GM18517 (cell line): ENCODE measurements around the gene APOO.

Experiments
- ATAC-seq: cut with Tn5 transposase; IDR thresholded peaks from one replicate; pipeline ENCODE4 v1.9.1; 2021; ENCODE audit warnings: mild to moderate bottlenecking, moderate library complexity; ENCODE audit not compliant: unreplicated experiment

The APOO gene

GRCh38 chrX:23907498-23908218, at the start of gene APOO, which contains the start of gene CXorf58:
Gene APOO (minus strand): TSS chrX:23907938. CDS start chrX:23907702, 236 bp downstream.
Gene CXorf58 (plus strand): TSS chrX:23908006. CDS start chrX:23910303, 2,297 bp downstream.
- ATAC-seq: peak; percentile 83

- no peak for ATAC-seq
These were observed 46.7 kb upstream of the APOO start for GRCh38 chrX:23954396-23954795.

- ATAC-seq: no peak
These were observed 46.2 kb upstream of the APOO start for GRCh38 chrX:23953908-23954269.

GRCh38 chrX:23952984-23953907, 45.5 kb upstream of the APOO start:
- peak; percentile 93 for ATAC-seq

GRCh38 chrX:23952391-23952790, 44.7 kb upstream of the APOO start:
- ATAC-seq: no peak

- no peak for ATAC-seq
These were observed 37.5 kb upstream of the APOO start for GRCh38 chrX:23945206-23945605.

GRCh38 chrX:23944234-23944633, 36.5 kb upstream of the APOO start:
- ATAC-seq: no peak

- no peak for ATAC-seq
These were observed 31.5 kb upstream of the APOO start for GRCh38 chrX:23939203-23939602.

GRCh38 chrX:23938690-23939089, 31.0 kb upstream of the APOO start:
- no peak for ATAC-seq

GRCh38 chrX:23937100-23937499, 29.4 kb upstream of the APOO start:
- no peak for ATAC-seq

- no peak for ATAC-seq
These were observed 28.4 kb upstream of the APOO start for GRCh38 chrX:23936180-23936579.

- ATAC-seq: no peak
These were observed 27.4 kb upstream of the APOO start for GRCh38 chrX:23935106-23935505.

GRCh38 chrX:23932046-23932445, 24.3 kb upstream of the APOO start:
- ATAC-seq: no peak

GRCh38 chrX:23930894-23931604, 23.3 kb upstream of the APOO start:
- ATAC-seq: no peak

GRCh38 chrX:23926015-23926414, 18.3 kb upstream of the APOO start:
- ATAC-seq: no peak

GRCh38 chrX:23919706-23920320, 12.1 kb upstream of the APOO start:
- no peak for ATAC-seq

- ATAC-seq: no peak
These were observed 11.4 kb upstream of the APOO start for GRCh38 chrX:23919148-23919547.

- ATAC-seq: no peak
These were observed 3.5 kb upstream of the APOO start for GRCh38 chrX:23911126-23911835.

GRCh38 chrX:23908219-23909004, 674 bp upstream of the APOO start:
- ATAC-seq: no peak

GRCh38 chrX:23907111-23907497, 634 bp downstream of the APOO start:
- ATAC-seq: peak; percentile 0
